HG02884 (cell line): ENCODE results near the gene KIAA1217.

ENCODE experiments used
- ATAC-seq: cut with Tn5 transposase; IDR thresholded peaks from one replicate; pipeline ENCODE4 v1.9.1; 2021; ENCODE audit warnings: mild to moderate bottlenecking, moderate library complexity; ENCODE audit not compliant: unreplicated experiment

KIAA1217 gene

DNA sequence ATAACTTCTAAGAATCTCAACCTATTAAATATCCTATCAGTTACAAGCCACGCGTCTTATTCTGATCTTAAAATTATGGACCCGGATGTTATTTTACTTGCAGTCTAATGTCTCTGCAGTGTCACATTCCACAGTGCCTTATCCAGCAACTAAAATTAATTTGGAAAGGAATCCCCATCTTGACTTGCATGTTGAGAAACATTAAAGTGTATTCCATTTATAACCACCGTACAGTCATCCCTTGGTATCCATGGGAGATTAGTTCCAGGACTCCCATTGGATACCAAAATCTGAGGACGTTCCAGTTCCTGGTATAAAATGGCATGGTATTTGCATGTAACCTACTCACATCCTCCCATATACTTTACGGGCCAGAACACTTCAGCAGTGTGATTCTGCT, 320.0 kb downstream of the KIAA1217 start:
- ATAC-seq, result no peak

DNA sequence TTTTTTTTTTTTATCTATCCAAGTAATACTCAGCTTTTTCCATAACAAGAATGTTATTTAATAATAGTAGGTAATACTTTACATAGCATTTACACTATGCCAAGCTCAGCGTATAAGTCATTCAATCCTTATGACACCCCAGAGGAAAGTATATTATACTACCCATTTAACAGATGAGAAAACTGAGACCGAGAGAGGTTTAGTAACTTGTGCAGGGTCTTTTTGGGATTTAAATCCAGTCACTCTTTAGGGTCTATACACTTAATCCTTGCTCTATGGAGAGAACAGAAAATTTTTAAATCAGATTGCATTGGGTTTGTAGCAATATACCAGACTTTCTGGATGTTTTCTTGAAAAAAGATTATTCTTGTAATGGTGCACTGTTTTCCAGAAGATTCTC, 322.5 kb downstream of the KIAA1217 start:
- ATAC-seq, result no peak

DNA sequence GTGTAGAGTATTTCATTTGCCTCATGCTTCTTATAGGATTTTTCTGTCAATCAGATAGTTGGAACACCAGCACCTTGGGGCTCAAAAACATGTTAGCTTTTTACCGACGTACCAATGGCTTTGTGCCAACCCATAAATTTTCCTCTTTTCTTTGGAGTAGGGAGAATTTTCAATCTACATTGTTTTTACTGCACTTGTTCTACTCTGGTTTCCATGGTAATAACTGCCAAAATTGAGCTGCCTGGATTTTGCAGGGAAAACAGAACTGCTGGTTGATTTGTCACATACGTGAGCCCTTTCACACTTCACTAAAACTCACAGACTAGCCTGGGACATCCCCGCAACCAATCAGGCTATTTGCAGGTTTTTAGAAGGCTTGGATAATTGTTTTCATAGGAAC, 325.0 kb downstream of the KIAA1217 start:
- no peak for ATAC-seq

DNA sequence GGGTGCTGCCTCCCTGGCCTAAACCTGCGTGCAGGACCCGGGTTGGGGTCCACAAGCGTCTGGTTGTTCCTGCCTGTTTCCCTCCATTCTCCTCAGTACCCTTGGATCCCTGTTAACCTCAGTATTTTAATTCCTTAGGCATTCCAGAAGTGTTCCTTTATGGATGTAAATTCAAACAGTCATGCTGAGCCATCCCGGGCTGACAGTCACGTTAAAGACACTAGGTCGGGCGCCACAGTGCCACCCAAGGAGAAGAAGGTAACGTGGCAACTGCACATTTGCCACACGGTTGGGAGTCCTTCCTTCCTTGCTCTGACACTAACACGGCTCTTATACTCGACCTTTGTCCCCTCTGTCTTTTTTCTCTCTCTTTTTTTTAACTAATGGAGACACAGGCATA, 327.7 kb downstream of the KIAA1217 start:
- no peak for ATAC-seq

DNA sequence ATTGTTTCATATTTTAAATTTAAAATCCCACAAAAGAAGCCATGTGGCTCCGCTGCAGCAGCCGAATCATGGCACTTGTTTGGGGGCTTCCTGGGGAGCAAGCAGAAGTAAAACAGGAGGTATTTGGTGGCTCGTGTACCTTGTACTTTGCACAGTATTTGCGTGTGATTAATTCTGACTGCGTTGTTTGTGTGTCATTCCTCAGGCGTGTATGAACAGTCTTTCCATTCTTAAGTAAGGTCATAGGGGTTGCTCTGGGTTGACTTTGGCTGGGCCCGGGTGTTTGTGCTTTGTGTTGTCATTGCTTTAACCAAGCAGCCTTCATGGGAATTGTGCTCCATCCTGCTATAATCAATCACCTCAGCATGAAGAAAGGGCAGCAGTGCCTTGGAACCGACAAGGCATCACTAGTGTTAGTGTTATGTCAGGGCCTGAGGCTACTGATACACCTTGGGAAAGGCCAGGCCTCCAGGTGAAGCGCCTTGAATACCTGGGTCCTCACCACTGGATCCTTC, 332.4 kb downstream of the KIAA1217 start:
- ATAC-seq, result no peak

DNA sequence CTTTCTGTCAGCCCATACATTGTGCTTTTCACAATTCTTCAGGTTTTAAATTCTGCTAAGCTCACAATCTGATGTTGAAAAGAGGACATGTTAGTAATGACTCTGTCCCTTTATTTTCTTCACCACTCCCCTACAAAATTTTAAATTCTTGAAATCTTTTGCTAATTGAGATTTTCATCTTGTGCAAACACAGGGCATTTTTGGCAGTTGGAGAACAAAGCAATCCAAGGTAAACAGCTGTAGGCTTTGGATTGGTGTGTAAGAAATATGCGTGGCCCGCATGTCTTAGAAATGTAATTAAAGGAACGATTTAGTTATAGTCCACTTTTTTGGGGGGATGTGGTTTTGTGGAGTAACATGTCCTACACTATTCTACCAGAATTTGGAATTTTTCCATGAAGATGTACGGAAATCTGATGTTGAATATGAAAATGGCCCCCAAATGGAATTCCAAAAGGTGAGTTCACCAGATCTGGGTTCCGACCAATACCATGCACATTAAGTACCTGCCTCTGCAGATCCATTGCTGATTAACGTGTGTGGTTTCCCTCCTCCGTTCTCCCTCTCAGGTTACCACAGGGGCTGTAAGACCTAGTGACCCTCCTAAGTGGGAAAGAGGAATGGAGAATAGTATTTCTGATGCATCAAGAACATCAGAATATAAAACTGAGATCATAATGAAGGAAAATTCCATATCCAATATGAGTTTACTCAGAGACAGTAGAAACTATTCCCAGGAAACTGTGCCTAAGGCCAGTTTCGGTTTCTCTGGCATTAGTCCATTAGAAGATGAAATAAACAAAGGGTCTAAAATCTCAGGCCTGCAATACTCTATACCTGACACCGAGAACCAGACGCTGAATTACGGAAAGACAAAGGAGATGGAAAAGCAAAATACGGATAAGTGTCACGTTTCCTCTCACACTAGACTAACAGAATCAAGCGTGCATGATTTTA, 333.7 kb downstream of the KIAA1217 start:
- ATAC-seq, result no peak

DNA sequence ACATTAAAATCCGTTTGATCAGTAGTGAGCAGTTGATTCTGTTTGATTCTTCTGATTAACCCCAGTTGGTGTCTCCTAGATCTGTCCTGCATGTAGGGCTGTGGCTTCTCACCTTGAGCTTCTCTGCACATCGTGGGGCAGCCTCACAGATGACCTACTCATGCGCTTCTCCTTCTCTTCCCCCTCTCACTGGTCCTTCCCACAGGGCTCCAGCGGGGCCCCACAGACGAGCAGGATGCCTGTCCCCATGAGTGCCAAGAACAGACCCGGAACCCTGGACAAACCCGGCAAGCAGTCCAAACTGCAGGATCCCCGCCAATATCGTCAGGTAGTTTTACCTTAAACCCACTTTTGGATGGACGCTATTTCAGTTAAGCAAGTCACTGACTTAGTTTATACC, 335.8 kb downstream of the KIAA1217 start:
- no peak for ATAC-seq

DNA sequence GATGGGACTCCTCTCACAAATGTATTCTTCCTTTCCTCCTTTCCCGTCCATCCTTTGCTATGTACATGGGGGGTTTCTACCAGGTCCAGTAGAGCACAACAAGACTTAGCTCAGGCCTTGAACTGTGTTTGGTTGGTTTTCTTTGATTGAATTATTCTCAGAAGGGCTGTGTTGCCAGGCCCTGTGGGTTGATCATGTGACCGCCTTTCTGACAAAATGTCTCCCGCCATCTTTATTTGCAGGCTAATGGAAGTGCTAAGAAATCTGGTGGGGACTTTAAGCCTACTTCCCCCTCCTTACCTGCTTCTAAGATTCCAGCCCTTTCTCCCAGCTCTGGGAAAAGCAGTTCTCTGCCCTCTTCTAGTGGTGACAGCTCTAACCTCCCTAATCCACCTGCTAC, 336.6 kb downstream of the KIAA1217 start:
- no peak for ATAC-seq

DNA sequence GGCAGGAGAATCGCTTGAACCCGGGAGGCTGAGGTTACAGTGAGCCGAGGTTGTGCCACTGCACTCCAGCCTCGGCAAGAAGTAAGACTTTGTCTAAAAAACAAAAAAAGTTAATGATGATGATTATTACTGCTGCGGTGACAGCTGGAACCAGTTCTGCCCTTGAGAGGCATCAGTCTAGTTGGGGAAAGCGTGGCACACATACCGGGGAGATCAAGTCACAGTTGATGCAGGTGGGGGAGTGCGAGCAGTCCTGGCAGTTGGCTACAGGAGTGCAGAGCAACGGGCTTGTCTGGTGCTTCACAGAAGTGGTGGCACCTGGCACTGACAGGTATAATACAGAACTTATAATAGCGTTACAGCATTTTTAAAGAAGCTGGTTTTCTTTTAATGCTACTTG, 341.7 kb downstream of the KIAA1217 start:
- no peak for ATAC-seq

DNA sequence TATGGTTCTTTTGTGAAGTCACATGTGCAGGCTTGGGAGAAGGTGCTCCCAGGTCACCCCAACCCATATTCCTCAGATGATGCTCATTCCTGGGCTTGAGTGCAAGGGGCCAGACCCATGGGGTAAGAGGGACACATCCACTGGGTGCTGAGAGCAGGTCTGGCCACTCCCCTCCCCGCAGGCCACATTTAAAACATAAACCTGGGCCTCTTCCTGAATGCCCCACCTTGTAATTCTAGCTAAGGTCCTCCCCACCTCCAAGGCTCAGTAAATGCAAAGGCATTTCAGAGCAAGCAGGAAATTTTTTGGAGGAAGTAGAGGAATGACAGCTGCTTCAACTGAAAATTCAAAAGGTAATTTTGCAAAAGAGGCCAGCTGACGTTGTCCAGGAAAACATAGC, 342.2 kb downstream of the KIAA1217 start:
- no peak for ATAC-seq

DNA sequence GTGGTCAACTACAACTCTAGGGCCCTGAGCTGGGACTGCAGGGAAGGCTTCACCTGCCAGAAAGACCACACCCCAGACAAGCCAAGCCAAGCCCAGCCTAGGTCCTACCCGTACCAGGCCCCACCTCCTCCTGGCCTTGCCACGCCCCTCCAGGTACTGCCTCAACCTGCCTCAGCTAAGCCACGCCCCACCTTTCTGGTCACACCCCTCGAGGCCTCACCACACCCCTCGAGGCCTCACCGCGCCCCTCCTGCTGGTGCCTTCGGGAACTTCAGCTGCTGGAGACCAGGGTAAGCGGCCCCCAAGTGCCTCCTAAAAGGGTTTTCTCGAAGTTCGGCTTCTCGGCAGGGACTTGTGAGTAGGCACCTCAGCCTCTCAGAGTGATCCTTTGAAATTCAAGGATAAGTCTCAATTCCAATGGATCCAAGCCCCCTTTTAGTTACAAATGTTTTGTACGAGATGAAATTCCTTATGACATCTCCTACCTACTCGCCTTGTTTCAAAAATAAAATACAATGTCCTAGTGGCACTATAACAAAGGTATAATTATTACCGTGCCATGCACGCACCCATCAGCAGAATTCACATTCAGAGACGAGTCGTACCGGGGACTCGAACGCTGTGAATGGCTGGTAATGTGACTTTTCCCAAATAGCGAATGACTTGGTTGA, 343.5 kb downstream of the KIAA1217 start:
- peak; percentile 59 for ATAC-seq

DNA sequence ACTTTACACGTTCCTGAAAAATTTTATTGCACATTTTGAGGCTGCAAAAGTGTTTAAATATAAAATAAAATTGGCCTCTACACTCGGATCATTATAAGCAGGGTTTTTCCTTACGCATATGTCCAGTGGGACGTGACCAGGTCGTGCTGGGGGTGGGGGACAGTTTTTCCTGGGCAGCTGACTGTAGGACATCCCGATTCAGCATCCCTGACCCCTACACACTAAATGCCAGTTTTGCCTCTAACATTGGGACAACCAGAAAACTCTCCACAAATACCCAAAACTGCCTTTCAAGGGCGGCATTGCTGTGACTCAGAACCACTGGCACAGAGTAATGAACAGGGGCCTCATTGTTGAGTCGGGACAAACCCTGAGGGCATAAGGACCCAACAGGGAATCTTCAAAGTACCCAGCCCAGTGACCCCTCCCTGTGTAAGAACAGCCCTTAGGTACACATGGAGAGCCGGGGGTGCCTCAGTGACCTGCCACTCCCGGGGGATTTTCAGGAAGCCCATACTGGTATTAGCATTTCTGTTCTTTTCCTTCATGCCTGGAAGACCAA, 344.2 kb downstream of the KIAA1217 start:
- ATAC-seq, result no peak

DNA sequence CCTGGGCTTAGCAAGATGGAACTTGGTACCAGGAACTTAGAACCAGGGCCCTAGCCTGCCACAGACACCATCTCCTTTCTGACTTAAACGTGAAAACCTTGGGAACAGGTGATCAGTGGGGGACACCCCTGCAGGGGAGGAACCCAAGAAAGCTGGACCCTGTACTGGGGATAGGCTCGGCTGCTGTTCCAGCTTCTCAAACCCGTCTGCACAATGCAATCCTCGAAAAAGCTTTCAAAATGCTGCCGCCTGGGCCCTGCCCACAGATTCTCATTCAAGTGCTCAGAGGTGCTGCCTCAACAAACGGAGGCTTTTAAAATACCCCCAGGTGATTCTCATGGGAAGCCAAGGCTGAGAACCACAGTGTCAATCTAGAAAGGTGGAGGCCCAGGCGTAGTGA, 345.1 kb downstream of the KIAA1217 start:
- no peak for ATAC-seq

DNA sequence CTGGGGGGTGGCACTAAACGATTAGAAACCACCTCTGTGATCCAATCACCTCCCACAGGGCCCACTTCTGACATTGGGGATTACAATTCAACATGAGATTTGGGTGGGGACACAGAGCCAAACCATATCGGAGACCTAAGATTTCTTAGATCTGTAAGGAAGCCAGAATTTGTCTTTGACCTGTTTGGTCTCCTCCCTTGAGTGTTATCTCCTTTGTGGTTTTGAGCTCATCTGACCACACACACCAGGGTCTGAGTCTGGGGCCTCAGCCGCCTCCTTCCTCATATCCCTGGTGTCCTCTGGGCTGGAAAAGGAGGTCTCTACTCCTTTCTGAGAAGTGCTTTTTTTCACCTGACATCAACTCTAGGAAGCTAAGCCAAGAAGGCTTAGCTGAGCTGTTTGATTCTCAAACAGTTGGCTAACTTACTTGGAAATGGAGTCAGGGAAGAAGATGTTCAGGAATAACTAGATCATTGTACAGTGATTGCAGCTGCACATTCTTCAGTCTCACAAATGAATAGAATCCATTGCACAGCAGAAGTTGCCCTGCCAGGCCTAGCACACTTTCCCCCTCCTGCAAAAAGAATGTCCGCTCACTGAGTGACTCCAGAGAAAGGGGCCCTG, 347.3 kb downstream of the KIAA1217 start:
- ATAC-seq, result no peak

DNA sequence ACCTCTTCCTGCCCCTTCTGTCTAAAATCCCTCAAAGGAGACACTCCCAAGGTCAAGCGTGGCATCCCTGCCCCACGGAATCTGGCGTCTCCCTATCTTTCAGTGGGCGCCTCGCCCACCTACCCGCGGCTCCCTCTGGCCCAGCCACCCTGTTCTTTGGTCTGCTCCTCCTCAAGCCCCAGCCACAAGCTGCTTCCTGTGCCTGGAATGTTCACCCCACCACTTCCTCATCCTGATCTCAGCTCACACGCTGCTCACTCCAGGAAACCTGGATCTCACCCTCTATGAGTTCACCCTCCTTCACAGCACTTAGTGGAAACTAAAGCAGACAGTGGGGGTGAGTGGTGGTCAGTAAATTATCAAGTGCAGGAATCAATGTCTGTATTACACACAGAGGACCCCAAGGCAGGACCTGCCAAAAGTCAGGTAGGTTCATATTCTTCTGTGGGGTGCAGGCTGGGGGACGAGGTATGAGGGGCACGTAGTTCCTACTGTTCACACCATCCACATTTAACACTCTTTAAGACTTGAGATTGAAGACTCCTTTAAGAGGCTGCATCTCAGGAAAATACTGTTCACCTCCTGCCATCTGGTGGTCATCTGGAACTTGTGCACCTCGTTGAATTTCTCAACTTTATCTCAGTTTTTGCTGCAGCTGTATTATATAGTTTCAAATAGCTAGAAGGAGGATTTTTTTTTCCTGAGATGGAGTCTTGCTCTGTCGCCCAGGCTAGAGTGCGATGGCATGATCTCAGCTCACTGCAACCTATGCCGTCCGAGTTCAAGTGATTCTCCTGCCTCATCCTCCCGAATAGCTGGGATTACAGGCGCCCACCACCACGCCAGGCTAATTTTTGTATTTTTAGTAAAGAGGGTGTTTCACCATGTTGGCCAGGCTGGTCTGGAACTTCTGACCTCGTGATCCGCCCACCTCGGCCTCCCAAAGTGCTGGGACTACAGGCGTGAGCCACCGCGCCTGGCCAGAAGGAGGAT, 348.1 kb downstream of the KIAA1217 start:
- ATAC-seq, result peak; percentile 64

DNA sequence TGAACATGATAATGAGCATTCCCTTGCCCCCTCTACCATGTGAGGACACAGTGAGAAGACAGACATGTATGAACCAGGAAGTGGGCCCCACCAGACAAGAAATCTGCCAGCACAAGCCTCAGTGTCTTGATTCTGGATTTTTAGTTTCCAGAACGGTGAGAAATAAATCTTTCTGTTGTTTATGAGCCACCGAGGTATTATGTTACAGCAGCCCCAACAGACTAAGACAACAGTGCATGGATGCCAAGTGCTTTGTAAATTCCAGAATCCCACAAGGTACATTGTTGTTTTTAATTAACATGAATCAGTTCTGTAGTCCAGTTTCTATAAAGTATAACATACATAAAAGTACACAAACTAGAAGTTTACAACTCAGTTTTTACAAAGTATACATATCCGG, 352.5 kb downstream of the KIAA1217 start:
- ATAC-seq, result no peak

DNA sequence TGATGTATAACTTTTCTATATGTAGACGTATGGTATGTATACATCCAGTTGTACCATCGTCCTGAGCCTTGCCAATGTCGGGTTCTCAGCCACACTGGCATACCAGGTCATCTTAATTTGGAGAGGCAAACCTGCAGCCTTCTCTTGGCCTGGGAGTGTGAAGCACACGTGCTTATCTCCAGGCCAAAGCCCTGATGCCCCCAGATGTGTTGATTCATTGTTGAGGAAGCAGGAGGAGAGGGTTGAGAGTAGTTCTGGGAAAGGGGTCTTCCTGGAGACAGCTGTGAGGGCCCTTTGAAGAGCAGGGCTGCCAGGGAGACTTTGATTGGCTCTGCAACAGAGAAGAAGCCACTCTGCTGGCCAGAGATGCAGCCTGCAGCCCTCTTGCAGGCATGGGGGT, 359.1 kb downstream of the KIAA1217 start:
- no peak for ATAC-seq

DNA sequence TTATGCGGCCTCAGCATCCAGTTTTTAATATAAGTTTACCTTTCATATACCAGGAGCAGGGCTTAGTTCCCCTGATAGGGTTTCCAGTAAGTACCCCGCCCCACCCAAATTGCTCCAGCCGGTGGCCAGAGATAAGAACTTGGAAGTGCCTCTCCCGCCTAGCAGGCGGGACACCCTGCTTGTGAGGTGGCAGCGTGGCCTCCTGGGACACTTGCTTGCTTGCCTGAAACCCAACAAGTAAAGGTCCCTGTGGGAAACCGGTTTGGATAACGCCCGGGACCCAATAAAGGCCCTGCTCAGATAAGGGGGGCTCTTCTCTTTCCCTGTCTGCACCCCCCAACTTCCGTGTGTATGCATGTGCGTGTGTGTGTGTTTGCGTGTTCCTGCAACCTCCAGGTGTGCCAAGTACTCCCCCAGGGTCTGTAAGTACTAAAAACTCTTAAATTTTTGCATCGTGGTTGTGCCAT, 360.4 kb downstream of the KIAA1217 start:
- ATAC-seq, result no peak

DNA sequence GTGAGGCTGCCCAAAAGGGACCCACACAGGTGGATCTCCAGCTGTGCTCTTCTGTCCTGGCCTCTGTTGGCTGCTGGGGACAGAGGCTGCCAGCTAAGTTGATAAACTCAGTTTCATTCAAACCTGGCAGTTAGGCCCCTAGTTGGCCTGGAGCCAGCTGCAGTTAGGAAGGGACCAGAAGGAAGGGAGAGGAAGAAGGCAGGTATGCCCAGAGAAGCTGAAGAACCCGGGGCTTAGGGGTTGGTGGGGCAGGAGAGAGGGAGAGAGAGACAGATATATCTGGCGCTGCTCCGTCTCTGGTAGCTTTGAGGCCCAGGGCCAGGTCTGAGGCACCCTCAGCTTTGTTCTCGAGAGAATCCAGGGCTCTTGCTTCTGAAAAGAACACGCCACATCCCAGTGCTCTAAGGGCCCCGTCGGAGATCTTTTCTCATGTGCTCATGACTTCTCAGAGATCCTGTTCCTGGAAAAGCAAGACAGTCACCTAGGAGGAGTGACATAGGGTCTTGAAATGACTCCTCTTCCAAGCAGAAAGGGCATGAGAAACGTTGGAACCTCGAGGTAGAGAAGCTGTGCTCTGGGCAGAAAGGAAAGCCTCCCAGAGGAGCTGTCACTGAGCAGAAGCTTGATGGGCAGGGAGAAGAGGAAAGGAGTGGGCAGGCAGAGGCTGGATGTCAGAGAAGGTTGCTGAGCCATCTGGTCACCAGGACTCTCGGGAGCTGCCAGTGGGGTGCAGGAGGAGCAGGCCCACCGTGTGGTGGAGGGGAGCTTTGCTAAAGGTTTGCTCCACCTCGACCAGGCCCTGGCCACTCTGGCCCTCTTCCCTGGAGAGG, 361.1 kb downstream of the KIAA1217 start:
- ATAC-seq, result no peak
